GM21576 (cell line): ENCODE measurements around the gene CCNY.
"Not testable (repeated sequence)": the region's sequence is repeated elsewhere in the genome, so short reads cannot be mapped to it uniquely, and the experiment has no call there.

ENCODE experiments used
- ATAC-seq: cut with Tn5 transposase; IDR thresholded peaks from one replicate; pipeline ENCODE4 v1.9.1; 2021; ENCODE audit warnings: mild to moderate bottlenecking, moderate library complexity; ENCODE audit not compliant: unreplicated experiment

Gene CCNY

DNA sequence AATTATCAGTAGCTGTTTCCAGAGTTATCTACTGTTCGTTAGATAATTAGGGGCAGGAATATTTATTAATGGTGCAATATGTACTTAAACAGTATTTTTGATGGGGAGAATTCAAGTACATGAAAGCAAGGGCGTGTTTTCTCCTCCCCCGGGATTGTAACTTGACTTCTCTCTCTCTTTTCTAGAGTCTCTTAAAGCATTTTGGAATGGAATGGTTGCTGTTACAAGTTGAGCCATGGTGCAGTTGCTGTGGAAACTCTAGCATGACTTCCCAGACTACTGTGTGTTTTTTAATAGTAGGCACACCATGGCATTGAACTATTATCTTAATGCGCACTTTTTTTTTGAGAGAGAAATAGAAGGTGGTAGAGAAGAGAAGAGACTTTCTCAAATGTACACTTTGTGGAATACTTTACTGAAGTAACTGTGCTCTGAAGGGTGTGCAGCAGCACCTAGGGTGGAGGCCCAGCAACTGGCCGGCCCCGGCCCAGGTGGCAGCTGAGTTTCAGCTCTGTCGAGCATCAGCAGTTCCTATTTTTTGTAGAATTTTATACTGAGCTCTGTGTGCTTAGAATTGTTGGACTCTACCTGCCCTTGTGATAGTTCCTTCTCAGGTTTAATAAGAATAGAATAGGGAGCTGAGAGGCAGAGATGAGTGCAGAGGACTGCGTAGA is 64.4 kb downstream of the CCNY start:
- ATAC-seq, result no peak

DNA sequence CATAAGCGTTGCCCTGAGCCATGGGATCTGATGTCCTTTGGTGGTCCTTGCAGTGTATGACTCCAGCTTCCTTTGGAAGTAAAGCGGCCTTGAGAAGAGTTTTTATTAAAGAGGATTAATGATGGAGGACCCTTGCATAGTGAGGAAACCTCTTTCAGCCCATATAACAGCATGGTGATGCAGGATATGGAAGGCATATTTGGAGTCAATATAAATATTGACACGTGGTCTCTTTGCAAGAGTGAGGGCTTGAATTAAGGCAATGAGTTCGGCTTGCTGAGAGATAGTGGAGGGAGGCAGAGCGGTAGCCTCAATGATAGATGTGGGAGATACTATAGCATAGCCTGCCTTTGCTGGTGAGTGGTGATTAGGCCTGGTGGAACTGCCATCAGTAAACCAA is 67.2 kb downstream of the CCNY start:
- not testable (repeated sequence) for ATAC-seq

DNA sequence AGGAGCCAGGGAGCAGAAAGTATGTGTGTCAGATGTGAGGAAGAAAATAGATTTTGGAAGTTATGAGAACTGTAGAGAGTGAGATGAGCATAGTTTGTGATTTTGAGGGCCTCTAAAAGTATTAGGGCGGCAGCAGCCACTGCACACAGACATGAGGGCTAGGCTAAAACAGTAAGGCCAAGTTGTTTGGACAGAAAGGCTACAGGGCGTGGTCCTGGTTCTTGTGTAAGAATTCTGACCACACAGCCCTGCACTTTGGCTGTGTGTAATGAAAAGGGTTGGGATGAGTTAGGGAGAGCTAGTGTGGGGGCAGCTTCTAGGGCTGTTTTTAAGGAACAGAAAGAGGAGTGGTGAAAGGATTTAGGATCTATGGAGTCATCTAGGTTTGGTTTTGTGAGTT is 67.8 kb downstream of the CCNY start:
- not testable (repeated sequence) for ATAC-seq

DNA sequence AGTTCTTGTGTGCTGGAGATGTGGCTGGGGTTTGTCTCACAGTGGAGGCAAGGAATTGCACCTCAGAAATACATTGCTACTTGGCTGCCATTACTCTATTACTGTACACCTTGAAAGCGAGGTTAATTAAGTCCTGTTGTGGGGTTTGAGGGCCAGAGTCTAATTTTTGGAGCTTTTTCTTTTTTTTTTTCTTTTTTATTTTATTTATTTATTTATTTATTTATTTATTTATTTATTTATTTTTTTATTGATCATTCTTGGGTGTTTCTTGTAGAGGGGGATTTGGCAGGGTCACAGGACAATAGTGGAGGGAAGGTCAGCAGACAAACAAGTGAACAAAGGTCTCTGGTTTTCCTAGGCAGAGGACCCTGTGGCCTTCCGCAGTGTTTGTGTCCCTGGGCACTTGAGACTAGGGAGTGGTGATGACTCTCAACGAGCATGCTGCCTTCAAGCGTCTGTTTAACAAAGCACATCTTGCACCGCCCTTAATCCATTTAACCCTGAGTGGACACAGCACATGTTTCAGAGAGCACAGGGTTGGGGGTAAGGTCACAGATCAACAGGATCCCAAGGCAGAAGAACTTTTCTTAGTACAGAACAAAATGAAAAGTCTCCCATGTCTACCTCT is 69.8 kb downstream of the CCNY start:
- not testable (repeated sequence) for ATAC-seq

DNA sequence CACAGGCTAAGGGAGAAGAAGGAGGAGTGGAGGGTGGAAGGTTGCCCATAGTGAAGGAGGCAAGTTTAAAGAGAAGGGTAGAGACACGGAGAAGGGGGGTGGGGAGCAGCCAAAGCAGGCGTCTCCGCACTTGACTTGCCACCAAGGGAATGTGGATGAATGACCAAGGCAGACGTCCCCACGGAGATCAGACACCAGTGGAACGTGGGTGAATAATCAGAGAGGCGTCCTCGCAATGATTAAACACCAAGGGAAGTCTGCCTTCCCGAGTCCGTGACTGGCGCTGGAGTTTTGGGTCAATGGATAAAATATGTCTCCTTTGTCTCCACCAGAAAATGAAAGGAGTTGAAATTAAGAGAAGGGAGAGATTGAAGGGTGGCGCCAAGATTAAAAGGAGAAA is 71.4 kb downstream of the CCNY start:
- not testable (repeated sequence) for ATAC-seq

DNA sequence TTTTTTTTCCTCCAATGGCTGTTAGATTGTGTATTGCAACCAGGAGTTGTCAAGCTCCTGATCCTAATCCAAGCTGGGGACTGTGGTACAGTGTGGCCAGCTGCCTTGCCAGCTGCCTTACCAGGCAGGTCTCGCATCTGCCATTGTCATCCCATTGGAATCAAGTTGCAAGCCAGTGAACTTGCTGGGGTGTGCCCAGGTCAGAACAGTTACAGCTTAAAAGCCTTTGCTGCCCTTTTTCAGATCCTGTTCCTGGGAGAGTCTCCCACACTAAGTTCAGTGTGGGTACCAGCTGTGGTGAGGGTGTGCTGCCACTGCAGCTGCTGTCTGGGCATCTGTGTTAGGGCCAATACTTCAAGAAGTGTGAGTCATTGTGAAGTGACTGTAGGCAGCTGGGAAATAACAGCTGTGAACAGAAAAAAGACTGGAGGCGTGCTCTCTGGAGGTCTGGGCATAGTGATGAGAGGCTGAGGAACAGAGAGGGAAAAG is 72.8 kb downstream of the CCNY start:
- ATAC-seq, result no peak

DNA sequence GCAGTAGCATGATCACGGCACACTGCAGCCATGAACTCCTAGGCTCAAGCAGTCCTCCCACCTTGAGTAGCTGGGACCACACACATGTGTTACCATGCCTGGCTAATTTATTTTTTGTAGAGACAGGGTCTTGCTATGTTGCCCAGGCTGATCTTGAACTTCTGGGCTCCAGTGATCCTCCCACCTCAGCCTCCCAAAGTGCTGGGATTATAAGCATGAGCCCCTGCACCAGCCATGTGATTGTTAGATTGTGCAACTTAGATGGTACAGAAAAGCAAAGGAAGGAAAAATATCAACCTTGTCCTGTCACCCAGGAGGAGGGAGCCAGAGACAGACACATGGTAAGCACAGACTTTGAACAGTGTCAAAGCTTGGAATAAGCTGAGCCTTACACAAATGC is 73.5 kb downstream of the CCNY start:
- ATAC-seq, result no peak

DNA sequence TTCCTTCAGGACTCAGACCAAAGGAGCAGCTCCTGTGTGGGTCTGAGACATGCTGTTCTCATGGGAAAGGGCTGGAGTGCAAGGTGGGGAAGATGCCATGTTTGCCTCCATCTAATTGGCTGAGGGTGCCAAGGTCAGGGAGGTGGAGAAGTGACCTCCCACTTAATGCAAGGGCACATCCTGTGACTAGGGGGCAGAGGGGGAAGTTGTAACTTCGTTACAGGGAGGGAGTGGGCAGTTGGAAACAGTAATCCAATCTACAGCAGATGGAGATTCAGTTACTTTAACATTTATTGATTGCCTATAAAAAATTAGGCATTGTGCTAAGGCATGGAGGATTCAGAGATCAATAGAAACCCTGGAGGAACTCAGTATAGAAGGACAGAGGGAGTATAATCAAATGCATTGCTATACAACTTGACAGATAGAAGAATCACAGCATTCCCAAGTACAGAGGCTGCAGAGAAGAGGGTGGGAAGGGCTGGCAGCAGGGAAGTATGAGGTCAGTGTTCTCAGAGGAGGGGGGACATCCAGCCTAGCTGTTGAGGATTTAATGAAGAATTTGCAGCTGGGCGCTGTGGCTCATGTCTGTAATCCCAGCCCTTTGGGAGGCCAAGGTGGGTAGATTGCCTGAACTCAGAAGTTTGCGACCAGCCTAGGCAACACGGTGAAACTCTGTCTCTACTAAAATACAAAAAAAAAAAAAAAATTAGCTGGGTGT is 75.9 kb downstream of the CCNY start:
- no peak for ATAC-seq

DNA sequence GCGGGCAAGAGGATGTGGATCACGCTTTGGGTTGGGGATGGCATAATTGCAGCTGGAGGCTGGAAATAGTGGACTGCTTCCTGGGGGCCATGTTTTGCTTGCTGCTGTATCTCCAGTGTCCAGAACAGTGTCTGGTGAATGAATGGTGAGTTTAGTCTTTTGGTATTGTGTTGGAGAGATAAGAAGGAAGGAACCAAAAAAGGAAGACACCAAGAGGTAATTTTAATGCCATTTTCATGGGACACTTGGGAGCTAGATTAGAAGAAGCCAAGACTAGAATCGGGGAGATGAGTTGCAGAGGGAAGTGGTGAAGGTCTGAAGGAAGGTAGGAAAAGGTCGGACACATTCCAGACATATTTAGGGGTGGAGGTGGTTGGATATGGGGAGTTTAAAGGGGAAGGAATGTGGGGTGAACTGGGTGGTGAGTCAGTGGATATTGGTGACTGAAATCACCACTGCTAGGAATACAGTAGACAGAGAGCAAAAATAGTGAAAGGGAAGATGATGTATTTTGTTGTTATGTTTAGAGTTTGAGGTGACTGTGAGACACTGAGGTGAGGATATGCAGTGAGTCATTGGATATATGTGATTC is 76.7 kb downstream of the CCNY start:
- no peak for ATAC-seq

DNA sequence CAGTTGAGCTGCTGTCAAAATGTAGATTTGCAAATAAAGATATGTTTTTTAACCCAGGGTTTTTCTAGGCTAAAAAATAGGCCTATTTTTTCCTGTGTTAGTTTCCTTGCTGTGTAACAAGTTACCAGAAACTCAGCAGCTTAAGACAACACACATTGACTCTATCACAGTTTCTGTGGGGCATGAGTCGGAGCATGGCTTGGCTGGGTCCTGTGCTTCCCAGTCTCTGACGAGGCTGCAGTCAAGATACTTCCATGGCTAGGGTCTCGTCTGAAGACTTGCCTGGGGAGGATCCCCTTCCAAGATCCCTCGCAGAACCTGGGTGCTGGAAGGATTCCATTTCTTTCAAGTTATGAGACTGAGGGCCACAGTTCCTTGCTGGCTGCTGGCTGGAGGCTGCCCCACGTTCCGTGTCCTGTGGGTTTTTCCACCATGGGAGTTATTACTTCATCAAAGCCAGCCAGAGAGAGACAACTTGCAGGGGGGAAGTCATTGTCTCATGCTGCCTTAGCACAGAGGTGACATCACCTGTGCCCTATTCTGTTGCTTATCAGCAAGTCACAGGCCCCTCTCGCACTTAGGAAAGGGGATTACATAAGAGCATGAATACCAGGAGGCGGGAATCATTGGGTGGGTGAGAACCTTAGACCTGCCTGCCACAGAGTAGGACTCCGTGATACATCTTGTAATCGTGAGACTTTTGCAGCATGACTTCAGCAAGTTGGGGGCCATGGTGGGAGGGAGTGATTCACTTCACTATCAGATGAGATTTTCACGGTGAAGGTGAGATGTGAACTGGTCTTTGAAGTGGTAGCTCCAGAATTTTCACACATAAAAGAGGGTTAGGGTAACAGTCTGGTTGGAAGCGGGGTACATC is 77.9 kb downstream of the CCNY start:
- ATAC-seq, result no peak

DNA sequence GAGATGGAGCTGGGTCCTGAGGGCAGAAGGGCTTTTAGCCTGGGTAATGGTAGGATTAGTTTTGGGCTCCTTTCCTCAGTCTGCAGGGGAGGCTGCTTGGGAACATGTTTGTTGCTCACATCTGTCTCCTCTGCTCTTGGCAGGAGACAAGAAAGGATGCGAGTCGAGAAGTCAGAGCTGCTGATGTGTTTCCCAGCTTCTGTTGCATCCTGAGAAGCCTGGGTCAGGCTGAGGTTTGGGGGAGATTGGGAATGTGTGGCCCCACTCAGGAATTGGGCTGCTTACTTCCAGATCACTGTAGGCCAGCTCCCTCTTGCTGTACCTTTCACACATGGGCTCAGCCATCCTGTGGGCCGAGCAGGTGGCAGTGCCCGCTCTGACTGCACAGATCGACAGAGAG is 79.2 kb downstream of the CCNY start:
- ATAC-seq, result no peak

DNA sequence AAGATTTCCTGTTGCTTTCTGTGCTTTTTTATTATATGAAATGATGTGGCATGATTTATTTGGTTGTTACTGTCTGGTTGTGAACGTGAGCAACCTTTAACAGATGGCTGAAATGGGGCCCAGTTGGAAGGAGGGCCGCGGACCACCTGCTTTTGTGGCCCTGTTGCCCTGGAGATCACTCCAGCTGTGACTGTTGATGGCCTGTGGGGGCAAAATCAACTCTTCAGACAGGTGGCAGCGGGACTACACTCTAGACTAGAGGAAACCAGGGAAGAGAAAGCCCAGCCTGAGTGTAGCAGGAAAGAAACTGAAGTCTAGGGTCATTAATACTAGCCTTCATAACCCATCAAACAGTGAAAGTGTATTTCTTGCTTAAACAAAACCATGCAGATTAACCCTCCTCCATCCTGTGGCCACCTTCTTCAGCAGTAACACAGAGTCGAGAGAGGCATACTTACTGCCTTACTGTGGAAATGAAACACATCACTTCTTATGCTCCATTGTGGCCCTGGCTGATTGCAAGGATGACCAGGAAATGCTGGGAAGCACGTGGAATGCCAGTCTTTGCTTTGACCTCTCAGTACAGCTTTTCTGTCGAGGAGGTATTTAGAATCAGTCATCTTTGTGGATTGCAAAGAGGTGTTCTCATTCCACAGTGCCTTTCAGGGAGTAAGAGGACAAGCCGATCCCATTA is 80.5 kb downstream of the CCNY start:
- no peak for ATAC-seq

DNA sequence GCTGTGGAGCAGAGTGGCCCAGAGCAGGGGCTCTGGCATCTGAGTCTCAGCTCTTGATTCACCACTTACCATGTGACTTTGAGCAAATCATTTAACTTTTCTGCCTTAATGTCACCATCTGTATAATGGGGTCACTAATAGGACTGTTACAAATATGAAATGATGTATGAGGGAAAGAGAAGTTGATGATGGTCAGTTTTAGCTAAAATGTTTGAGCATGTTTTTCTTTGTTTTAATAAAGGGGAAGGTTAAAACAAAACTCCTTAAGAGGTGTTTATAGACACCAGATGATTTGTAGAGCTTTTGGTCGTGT is 81.0 kb downstream of the CCNY start:
- no peak for ATAC-seq

DNA sequence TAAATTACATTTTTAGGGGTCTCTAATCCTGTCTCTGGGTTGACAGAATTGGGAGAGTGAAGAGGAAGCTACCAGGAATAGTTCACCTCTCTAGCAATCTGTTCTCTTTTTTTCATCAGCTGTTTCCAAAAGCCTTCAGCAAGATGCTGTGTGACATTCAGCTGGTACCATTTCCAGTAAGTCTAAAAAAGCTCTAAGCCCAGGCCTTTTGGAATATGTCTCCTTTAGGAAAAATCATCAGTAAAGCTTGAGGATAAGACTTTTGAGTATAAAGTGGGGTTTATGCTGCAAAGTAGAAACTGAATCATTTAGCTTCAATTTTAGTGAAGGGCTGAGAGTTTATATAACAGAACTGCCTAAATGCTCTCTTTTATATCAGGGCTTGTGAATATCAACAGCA is 81.5 kb downstream of the CCNY start:
- no peak for ATAC-seq

DNA sequence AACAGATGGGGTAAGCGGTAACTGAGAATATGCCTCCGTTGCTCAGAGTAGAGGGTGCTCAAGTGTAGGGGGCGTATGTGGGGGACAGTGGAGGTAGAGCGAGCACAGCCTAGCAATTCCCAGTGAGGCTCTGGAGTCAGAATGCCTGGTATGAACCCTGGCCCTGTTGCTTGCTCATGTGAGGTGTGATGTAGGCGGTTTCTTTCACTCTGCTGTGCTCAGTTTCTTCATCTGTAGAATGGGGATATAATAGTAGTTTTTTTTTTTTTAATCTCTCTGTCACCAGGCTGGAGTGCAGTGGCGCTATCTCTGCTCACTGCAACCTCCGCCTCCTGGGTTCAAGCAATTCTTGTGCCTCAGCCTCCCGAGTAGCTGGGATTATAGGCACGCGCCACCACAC is 82.3 kb downstream of the CCNY start:
- ATAC-seq, result not testable (repeated sequence)

DNA sequence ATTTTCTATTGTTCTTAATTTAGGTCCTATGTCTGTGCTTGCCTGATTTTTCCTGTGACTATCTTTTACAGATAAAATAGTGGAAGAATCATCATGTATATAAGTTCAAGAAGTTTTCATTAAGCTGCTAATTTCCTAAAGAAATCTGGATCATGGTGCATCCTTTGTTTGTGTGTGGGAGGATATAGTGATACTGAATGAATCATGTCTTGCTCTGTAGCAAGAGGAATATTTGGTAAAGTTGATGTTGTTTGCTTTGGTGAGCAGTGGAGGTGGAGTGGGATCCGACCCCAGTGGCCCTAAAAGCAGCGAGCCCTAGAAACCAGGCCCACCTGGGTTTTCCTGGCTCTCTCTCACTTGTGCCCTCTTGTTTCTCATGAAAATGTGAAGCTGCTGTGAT is 83.7 kb downstream of the CCNY start:
- ATAC-seq, result no peak

DNA sequence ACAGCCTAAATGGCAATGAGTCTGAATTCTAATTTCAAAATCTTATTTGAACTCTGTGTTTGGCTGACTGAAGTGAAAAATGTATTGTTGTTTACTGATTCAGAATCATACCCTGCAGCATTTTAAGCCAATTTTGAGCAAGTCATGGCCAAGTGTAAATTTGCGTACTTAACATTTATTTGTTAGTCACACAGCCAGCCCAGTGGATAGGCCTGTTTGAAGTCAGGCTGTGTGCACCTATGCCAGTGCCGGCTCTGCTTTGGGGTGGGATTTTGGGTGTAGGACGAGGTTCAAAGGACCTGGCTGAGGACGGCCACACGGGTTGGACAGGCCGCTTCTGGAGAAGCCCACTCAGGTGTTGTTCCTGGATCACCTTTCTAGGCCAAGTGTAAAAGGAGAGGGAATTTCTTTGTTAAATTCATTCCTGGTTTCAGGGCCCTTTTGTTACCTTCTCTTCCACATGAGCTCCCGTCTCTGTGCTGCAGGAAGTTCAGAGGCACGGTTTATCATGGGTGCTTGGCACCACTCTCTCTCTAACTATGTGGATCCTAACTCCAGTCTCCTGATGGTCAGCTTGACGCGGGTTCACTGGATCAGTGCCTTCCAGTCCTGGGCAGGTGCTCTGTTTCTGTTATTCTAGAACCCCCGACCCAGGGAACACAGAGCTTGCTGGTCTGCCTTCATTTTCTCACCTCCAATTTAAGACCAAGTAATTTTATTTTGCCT is 84.7 kb downstream of the CCNY start:
- ATAC-seq, result no peak

DNA sequence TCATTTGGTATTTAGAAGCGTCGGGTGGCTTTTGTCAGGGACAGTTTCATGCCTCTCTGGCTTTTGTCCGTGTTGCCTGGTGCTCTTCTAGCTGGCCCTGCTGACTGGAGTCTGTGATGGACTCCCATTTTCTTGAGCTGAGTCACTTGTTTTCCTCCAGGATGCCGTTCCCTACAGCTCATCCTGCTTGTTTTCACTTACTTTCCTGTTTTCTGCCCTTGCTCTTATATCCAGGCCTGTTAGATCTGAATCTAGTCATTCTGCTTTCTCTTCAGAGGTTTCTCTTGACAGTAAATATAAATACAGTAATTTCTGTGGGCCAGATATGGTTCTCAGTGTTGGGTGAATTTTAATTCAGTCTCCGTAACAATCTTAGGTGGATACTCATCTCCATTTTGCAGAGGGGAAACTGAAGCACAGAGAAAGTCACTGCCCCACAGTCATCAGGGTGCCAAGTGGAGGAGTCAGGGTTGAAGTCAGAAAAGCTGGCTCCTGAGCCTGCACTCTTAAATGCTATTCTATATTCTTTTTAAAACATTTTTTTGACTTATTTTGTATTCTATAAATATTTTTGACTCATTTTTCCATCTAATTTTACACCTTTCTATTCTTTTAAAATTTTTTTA is 85.4 kb downstream of the CCNY start:
- no peak for ATAC-seq

DNA sequence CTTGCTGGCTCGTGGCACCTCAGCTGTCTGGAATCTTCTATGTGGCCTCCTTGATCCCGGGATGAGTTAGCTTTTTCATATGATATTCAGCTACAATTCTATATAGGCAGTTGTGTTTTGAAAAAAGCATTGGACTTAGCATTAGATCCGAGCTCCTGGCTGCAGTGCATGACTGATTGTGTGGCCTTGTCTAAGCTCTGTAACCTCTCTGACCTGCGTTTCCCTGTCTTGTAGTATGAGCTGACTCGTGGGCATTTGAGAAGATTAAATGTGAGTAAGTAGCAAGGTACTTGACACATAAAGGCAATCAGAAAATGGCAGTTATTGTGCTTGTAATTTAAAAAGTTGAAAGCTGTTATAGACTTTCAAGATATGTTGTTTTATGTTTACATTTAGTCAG is 85.9 kb downstream of the CCNY start:
- no peak for ATAC-seq
